GM12892 (cell line): ENCODE data around the gene PPP5C.

Experiments
- DNase-seq: peaks from one replicate; pipeline ENCODE4 v3.0.0; 2011; ENCODE audit not compliant: insufficient read length
- FAIRE-seq: peaks from 2 replicates; lab custom pipeline; 2011; peaks lifted over from hg19 to GRCh38; lab: Jason Lieb, UNC
- POLR2A ChIP-seq: IDR thresholded peaks from 2 replicates; pipeline ENCODE4 v1.6.1; 2011; ENCODE audit warnings: low read depth, low read length, control low read depth
- POLR2AphosphoS5 ChIP-seq: IDR thresholded peaks from 2 replicates; pipeline ENCODE4 v1.6.1; 2011; ENCODE audit warnings: low read depth, low read length, control low read depth
- TAF1 ChIP-seq: IDR thresholded peaks from 2 replicates; pipeline ENCODE4 v1.6.1; 2011; ENCODE audit warnings: low read depth, mild to moderate bottlenecking, control low read depth, low read length, borderline replicate concordance

PPP5C gene

GRCh38 chr19:46384396-46384795, 37.5 kb downstream of the PPP5C start:
- DNase-seq: no peak
- TF ChIP-seq POLR2A (no peak), TAF1 (no peak), POLR2AphosphoS5 (no peak)
- FAIRE-seq: no peak

GRCh38 chr19:46385636-46386035, 38.7 kb downstream of the PPP5C start:
- TF ChIP-seq POLR2AphosphoS5 (no peak), POLR2A (no peak), TAF1 (no peak)
- DNase-seq (no peak), FAIRE-seq (no peak)

GRCh38 chr19:46386151-46386550, 39.3 kb downstream of the PPP5C start:
- no peak for FAIRE-seq
- no peak for DNase-seq
- no peak for TF ChIP-seq POLR2A
- no peak for TF ChIP-seq POLR2AphosphoS5
- no peak for TF ChIP-seq TAF1

- FAIRE-seq (no peak), DNase-seq (no peak)
- TF ChIP-seq POLR2AphosphoS5 (no peak), TAF1 (no peak), POLR2A (no peak)
Measured at GRCh38 chr19:46386996-46387712, 40.3 kb downstream of the PPP5C start.

GRCh38 chr19:46387713-46388130, 40.8 kb downstream of the PPP5C start:
- DNase-seq (no peak), FAIRE-seq (no peak)
- TF ChIP-seq POLR2A: no peak
- no peak for TF ChIP-seq POLR2AphosphoS5
- no peak for TF ChIP-seq TAF1

GRCh38 chr19:46388311-46389095, 41.6 kb downstream of the PPP5C start:
- TF ChIP-seq POLR2AphosphoS5: no peak
- no peak for TF ChIP-seq POLR2A
- no peak for TF ChIP-seq TAF1
- DNase-seq (no peak), FAIRE-seq (no peak)

GRCh38 chr19:46390121-46390858, 43.4 kb downstream of the PPP5C start:
- no peak for DNase-seq
- TF ChIP-seq TAF1 (no peak), POLR2A (no peak), POLR2AphosphoS5 (no peak)
- FAIRE-seq: no peak

GRCh38 chr19:46390866-46391265, 44.0 kb downstream of the PPP5C start:
- DNase-seq (no peak), FAIRE-seq (no peak)
- TF ChIP-seq POLR2A: no peak
- TF ChIP-seq TAF1: no peak
- no peak for TF ChIP-seq POLR2AphosphoS5

GRCh38 chr19:46391296-46392251, 44.7 kb downstream of the PPP5C start:
- FAIRE-seq: no peak
- no peak for DNase-seq
- TF ChIP-seq POLR2AphosphoS5 (no peak), POLR2A (no peak), TAF1 (no peak)

GRCh38 chr19:46392252-46392801, 45.4 kb downstream of the PPP5C start:
- TF ChIP-seq POLR2AphosphoS5 (no peak), TAF1 (no peak), POLR2A (no peak)
- FAIRE-seq (no peak), DNase-seq (no peak)

- no peak for TF ChIP-seq TAF1
- no peak for TF ChIP-seq POLR2AphosphoS5
- no peak for TF ChIP-seq POLR2A
- FAIRE-seq: no peak
- DNase-seq: no peak
Measured at GRCh38 chr19:46392837-46393236, 46.0 kb downstream of the PPP5C start.
